Raji (cell line): ENCODE measurements around the gene ENOX2.

Experiments
- POLR2A ChIP-seq: IDR thresholded peaks from 2 replicates; pipeline ENCODE4 v1.6.1; 2011; ENCODE audit warnings: low read depth, low read length, control low read depth; ENCODE audit not compliant: insufficient read depth

Gene ENOX2

GRCh38 chrX:130738638-130739195 lies 164.3 kb downstream of the ENOX2 start:
- TF ChIP-seq POLR2A = no peak

DNA sequence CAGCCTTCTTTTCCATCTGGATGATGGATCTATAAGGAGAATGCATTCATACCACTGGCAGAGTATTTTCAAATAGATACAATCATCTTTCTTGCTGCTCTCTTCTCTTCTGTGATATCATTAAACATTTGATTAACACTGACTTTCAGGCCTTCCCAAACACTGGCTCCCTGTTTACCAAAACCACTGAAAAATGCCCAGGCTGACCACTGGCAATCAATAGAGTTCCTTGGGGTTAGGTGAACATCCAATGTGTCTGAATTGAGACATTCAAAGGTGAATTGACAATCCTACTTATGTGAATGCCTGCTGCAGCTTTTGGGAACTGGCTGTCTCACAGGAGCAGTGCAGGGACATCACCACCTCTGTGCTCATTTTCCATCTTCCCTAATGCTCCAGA lies 168.3 kb downstream of the ENOX2 start:
- no peak for TF ChIP-seq POLR2A

DNA sequence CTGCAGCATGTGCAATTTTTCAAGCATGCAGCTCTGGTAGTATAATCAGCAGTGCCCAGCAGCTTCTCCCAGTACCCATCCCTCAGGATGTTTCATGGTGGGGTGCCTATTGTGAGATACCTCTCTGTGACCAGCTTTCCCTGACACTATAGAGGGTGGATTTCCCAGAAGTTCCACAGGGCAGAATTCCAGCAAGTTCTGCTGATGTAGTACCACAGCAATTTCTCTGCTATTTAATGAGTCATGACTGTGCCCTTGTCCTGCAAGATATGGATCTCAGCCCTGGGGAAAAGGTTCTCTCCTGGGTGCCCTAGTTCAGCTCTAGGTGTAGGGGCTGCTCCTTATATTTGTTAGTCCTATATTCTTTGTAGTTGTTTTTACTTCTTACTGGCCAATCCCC lies 174.8 kb downstream of the ENOX2 start:
- TF ChIP-seq POLR2A = no peak

- TF ChIP-seq POLR2A = no peak
These were observed 176.3 kb downstream of the ENOX2 start for GRCh38 chrX:130726661-130727060.

DNA sequence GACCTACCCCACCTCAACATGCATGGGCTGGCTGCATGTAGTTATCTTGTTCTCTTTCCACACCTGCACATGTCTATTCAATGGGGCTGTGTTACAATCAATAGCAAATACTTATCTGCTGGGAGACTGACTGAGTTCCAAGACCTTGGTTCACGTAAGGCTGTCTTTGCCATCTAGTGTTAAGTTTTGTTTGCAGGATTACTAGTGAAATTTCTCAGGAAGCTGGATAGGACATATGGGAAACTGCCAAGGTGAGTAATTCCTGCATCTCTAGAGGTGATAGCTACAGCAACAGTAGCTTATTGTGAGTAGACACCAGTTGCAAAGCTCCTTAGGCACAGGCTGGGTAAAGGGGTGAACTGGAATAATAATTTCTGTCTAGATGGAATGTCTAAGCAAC lies 177.5 kb downstream of the ENOX2 start:
- TF ChIP-seq POLR2A = no peak

- no peak for TF ChIP-seq POLR2A
These were observed 183.6 kb downstream of the ENOX2 start for GRCh38 chrX:130719413-130719812.

DNA sequence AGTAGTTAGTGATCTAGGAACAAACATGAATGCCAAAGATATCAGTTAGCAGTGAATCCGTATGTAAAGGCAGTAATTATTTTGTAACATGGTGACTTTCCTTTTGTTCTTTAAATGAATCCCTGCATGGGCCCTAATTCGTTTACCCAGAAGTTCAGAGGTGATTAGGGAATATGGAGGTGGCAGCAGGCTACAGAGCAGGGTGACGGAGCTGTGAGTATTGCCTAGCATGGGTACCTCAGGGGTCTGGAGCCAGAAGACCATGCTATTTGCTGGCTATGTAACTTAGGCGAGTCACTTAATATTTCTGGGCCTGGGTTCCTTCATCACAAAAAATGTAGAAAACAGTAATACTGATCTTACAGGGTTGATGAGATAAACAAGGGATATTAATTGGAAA lies 184.9 kb downstream of the ENOX2 start:
- no peak for TF ChIP-seq POLR2A

- TF ChIP-seq POLR2A = no peak
These were observed 186.1 kb downstream of the ENOX2 start for GRCh38 chrX:130716781-130717413.

DNA sequence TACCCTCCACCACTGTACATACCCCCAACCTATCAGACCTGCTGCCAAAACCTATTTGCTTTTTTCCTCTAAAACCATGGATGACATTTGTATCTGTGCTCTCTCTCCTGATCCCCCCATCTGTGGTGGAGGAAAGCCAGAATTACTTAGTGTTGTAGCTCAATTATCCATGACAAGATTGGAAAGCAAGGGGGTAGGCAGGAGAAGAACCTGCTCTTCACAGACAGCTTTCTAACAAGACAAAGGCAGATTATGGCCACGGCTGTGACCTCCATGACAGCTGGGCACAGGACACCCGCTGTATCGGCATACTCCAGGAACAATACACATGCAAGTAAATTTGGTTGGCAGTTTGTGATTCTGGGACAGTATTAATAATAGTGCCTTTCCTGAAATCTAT lies 186.7 kb downstream of the ENOX2 start:
- TF ChIP-seq POLR2A = no peak

DNA sequence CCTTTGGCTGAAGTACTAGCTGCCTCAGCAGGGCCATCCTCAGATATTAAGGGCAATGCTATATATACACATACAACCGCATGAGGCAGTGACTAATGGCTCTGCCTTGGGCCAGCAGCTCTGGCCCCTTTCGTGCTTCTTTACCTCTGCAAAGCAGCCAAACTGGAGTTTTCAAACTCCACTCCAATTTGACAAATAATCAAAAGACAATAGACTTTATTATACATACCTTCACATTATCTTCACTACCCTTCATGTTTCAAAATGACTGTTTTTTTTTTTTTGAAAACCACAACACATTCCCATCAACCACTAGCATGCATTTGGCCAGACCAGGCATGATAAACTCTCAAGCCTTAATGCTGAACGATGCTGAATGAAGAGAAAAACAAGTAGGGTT lies 187.7 kb downstream of the ENOX2 start:
- TF ChIP-seq POLR2A = no peak

- no peak for TF ChIP-seq POLR2A
These were observed 188.3 kb downstream of the ENOX2 start for GRCh38 chrX:130714665-130715064.

GRCh38 chrX:130714135-130714534 lies 188.9 kb downstream of the ENOX2 start:
- no peak for TF ChIP-seq POLR2A

- no peak for TF ChIP-seq POLR2A
These were observed 197.4 kb downstream of the ENOX2 start for GRCh38 chrX:130705591-130705990.

DNA sequence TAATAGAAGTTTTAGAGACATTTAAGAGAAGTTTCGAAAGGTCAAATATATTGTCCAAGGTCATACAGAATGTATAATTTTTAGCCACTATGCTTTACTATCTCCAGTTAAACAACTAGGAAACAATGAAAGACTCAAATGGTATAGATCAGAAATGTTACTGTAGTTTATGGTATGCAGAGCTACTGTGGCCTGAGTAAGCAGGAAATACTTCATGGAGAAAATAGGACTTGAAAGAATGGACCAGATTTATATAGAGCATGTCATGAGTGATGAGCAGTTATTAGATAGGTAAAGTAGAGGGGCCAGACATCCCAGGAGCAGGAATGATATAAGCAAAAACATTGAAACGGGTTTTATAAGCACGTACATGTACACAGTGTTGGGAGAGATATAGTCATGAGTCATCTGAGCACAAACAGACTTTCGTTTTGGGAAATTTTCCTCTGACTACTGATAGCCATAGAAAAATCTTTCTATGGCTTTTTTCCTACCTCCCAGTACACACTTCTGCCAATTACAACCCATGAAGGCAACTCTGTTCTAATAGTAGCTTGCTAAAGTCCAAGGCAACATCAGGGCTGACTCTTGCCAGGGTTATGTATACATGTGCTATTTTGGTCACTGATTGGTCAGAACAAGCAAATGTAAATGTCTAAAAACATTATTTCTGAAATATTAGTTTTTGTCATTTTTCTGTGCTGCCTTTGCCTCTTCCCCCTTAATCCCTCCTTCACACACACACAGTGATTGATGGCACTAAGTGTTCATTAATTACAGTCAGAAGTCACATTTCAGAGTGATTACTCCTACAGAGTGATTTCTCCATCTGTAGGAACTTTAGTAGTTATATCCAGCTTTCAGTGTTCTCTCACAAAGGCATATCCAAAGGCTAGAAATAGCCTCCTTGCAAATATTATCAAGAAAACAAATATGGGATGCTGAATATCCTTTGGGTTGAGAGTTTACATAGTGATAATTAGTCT lies 198.7 kb downstream of the ENOX2 start:
- no peak for TF ChIP-seq POLR2A

DNA sequence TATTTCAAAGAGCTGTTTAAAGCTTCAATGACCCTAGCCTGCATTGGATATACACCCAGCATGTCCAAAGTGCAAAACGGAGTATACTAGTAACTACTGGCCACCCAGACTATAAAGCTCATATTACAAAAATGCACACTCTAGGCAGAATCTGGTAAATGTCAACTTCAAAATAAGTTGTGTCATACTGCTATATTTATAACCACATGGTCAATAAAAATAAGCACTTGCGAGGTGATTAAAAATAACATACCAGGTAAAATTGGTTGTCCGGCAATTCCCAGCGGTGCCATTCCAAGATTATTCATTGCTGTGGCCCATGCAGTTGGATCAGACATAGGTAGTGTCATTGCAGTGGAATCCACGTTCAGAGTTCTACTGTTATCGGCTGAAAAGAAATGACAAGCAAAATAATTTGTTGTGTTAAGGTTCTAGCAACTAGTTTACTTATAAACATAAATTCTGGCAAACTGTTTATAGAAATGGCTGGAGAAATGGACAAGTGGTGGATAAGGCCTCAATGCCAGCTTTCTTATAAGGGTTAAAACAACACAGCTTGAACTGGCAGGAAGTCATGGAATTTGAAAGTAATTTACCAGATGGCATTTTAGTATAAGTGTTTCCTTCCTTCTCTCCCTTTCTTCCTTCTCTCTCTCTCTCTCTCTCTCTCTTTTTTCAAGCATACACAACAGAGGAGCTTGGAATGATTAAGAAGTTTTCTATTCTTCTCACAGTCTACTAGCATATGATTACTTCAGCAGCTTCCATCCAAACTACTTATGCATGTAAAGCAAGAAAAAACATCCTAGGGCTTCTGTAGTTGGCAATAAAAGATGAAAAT lies 199.9 kb downstream of the ENOX2 start:
- TF ChIP-seq POLR2A = no peak
